Upper lobe of left lung (tissue), 6 donors: ENCODE data around the gene IPO8. TPM values are rescaled to one million over a fixed set of nuclear protein-coding genes. Genes with fewer than 3 reads are reported as not detected.

Experiments
- ATAC-seq, 2 donors: fragments of 200-7000 bp; cut with Tn5 transposase; one replicate each; pipeline ENCODE4 v1.9.1; 2022; ENCODE audit warnings: mild to moderate bottlenecking in 2 of 2, moderate library complexity in 2 of 2; ENCODE audit not compliant: low FRiP score in 2 of 2
- DNase-seq, 2 donors: peaks; one replicate each; pipeline ENCODE4 v3.0.0-alpha.2; 2019 to 2020
- H3K27ac ChIP-seq, 4 donors: fragments of 200-600 bp; sonication (generic); one replicate each; pipeline ENCODE4 v1.5.1; 2016 to 2019
- H3K27me3 ChIP-seq, 4 donors: fragments of 200-600 bp; sonication (generic); one replicate each; pipeline ENCODE4 v1.5.1; 2017 to 2019
- H3K36me3 ChIP-seq, 4 donors: fragments of 200-600 bp; sonication (generic); one replicate each; pipeline ENCODE4 v1.5.1; 2016 to 2019
- H3K4me1 ChIP-seq, 4 donors: fragments of 200-600 bp; sonication (generic); one replicate each; pipeline ENCODE4 v1.5.1; 2018 to 2019
- H3K4me3 ChIP-seq, 4 donors: fragments of 200-600 bp; sonication (generic); one replicate each; pipeline ENCODE4 v1.5.1; 2017 to 2019; ENCODE audit warnings: mild to moderate bottlenecking in 2 of 4, moderate library complexity in 1 of 4
- H3K9me3 ChIP-seq, 4 donors: fragments of 200-600 bp; sonication (generic); one replicate each; pipeline ENCODE4 v1.5.1; 2018 to 2019
- CTCF ChIP-seq, 6 experiments: fragments of 450-650 bp in 4 of 6; fragments of 200-600 bp in 2 of 6; sonication (generic) in 2 of 6; IDR thresholded peaks; one replicate each; pipeline ENCODE4 v1.5.1; 2016 to 2019; ENCODE audit warnings: antibody characterized with exemption in 6 of 6
- EP300 ChIP-seq, 4 donors: sonication (generic); formaldehyde crosslinking; IDR thresholded peaks; one replicate each; pipeline ENCODE4 v1.5.1; 2017; ENCODE audit warnings: antibody characterized with exemption in 4 of 4, control low read depth in 2 of 4
- POLR2A ChIP-seq, 4 donors: fragments of 450-650 bp; IDR thresholded peaks; one replicate each; pipeline ENCODE4 v1.5.1; 2016 to 2017; ENCODE audit warnings: antibody characterized with exemption in 4 of 4, mild to moderate bottlenecking in 2 of 4
- POLR2AphosphoS5 ChIP-seq, 2 donors: sonication (generic); formaldehyde crosslinking; IDR thresholded peaks; one replicate each; pipeline ENCODE4 v1.5.1; 2017; ENCODE audit warnings: antibody characterized with exemption in 2 of 2
- WGBS, 2 donors: methylation state at CpG; one replicate each; pipeline ENCODE4 v1.1.5; 2017 to 2018; 5-methylcytosine and 5-hydroxymethylcytosine counted together
- total RNA-seq, 6 donors: library from RNA; depleted of rRNA in 4 of 6; stranded (reverse); fragments of >200 nt in 4 of 6; gene quantifications; one replicate each; pipeline versions ENCODE4 v1.1.0 to v1.2.1, GENCODE V29; 2016 to 2021
- donor health status: DM: no; HTN: no; CAD: no; lungs with moderate emphysema.
- donor health status: DM: no; HTN: yes; CAD: no; lungs with severe emphysema.

Gene IPO8
- total RNA-seq, 6 donors from 2014 or later = 20.4 to 68.1 (median 48.0) TPM

DNA sequence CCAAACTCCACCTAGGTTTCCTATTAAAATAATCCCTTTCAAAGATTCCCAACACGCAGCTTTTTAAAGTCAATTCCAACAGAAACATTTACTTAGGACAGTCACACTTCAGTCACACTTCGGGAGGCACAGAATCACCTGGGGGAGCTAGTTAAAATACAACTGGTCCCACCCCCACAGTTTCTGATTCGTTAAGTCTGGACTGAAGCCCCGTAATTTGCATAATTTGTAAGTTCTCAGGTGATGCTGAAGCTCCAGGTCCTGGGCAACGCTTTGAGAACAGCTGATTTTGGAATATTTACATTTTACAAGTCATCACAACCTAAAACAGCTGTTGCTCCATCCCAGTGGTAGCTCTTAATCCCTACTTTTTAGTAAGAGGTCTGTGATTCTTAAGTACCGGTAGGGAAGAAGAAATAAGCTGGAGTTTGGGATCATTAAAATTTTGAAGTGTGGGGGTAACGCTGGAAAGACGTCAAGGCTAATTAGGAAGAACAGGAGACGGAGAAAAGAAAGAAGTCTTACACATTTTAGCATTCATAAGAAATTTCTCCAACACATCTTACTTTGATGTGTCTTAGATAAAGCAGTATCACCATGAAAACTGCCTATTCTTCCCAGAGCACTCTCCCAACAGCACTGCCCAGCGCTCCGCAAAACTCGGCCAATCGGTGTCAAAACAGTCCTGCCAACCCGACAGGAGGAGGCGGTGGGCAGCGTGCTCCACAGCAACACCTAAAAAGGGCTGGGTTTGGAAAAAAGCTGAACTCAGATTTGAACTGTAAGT is 1.1 kb downstream of the IPO8 start:
- peaks cover 0 to 3% (median 0%) of the 10 kb centered on the region in 4 donors for H3K36me3 ChIP-seq
- DNase-seq = peak in 1 of 2 donors; percentile 67
- H3K4me1 ChIP-seq = peaks cover 26 to 32% (median 27%) of the 10 kb centered on the region in 4 donors
- H3K4me3 ChIP-seq = peak overlapping the region; percentile 84 to 99 (median 96)
- peak overlapping the region; percentile 78 to 91 (median 86) for H3K27ac ChIP-seq
- 10 to 16% methylated on average over 16 of the region's 16 CpGs for WGBS, 2 donors
- TF ChIP-seq POLR2A (IDR thresholded peaks at IDR 0.05) = peak in 1 of 4 donors; percentile 8
- TF ChIP-seq CTCF (IDR thresholded peaks at IDR 0.05) = no peak
- ATAC-seq = peak; percentile 68 to 73
- no peaks in the 10 kb centered on the region for H3K27me3 ChIP-seq
- H3K9me3 ChIP-seq = no peaks in the 10 kb centered on the region

- TF ChIP-seq POLR2A (IDR thresholded peaks at IDR 0.05) (no peak), POLR2AphosphoS5 (IDR thresholded peaks at IDR 0.05) (no peak), EP300 (IDR thresholded peaks at IDR 0.05) (no peak), CTCF (IDR thresholded peaks at IDR 0.05) (no peak)
- Histone ChIP-seq H3K4me3 (no peak overlapping the region), H3K27ac (no peak overlapping the region), H3K36me3 (peaks cover 0 to 7% (median 0%) of the 10 kb centered on the region in 4 donors), H3K9me3 (no peaks in the 10 kb centered on the region), H3K4me1 (peaks cover 26 to 32% (median 27%) of the 10 kb centered on the region in 4 donors), H3K27me3 (no peaks in the 10 kb centered on the region)
- 60 to 61% methylated on average over 5 of the region's 5 CpGs for WGBS, 2 donors
- DNase-seq (no peak), ATAC-seq (no peak)
These were observed 3.2 kb downstream of the IPO8 start for GRCh38 chr12:30692470-30692869.

DNA sequence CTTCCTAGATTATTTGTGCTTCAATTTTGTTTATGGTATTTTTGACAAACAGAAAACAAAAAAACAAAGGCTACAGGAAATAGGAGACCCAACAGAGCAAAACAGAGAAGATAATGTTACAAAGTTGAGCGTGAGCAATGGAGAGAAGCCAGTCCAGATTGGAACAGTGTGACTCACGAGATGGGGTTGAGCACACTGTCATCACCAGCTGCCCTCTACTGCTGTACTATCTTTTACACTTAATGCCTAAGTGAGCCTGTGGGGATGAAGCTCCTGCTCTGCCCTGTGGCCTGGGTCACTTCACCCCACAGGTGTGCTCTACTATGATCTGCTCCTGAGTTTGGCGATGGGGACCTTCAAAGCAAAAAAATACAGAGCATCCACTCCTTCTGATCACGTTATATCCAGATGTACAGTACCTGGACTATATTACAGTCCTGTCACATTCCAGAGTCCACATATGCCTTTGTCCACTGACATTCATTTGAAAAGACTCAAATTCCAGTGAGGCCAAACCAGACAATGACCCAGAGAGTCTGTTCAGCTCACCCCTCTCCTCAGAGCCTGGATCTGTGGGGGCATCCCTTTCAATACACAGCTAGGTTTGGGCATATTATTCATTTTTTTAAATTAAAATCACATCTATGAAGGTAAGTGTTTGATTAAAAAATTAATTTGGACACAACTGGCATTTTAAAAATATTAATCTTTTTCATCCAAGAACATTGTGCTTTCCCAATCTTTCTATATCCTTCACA is 4.4 kb downstream of the IPO8 start:
- no peak overlapping the region for H3K4me3 ChIP-seq
- H3K4me1 ChIP-seq = peaks cover 21 to 32% (median 24%) of the 10 kb centered on the region in 4 donors
- H3K9me3 ChIP-seq = no peaks in the 10 kb centered on the region
- no peaks in the 10 kb centered on the region for H3K27me3 ChIP-seq
- TF ChIP-seq POLR2A (IDR thresholded peaks at IDR 0.05) (no peak), CTCF (IDR thresholded peaks at IDR 0.05) (no peak), POLR2AphosphoS5 (IDR thresholded peaks at IDR 0.05) (no peak), EP300 (IDR thresholded peaks at IDR 0.05) (no peak)
- ATAC-seq = peak in 1 of 2 donors; percentile 59
- 78 to 81% methylated on average over 4 of the region's 4 CpGs for WGBS, 2 donors
- H3K36me3 ChIP-seq = peaks cover 0 to 7% (median 0%) of the 10 kb centered on the region in 4 donors
- DNase-seq = no peak
- H3K27ac ChIP-seq = peak overlapping the region in 1 of 4 donors; percentile 17

- no peak overlapping the region for H3K4me3 ChIP-seq
- no peaks in the 10 kb centered on the region for H3K27me3 ChIP-seq
- H3K4me1 ChIP-seq = peaks cover 0 to 12% (median 4%) of the 10 kb centered on the region in 4 donors
- no peak for TF ChIP-seq POLR2AphosphoS5 (IDR thresholded peaks at IDR 0.05)
- no peak for TF ChIP-seq CTCF (IDR thresholded peaks at IDR 0.05)
- no peak for TF ChIP-seq EP300 (IDR thresholded peaks at IDR 0.05)
- no peak for TF ChIP-seq POLR2A (IDR thresholded peaks at IDR 0.05)
- H3K36me3 ChIP-seq = peaks cover 0 to 31% (median 0%) of the 10 kb centered on the region in 4 donors
- WGBS, 2 donors = 81 to 82% methylated on average over 2 of the region's 2 CpGs
- H3K27ac ChIP-seq = no peak overlapping the region
- ATAC-seq (no peak), DNase-seq (no peak)
- no peaks in the 10 kb centered on the region for H3K9me3 ChIP-seq
These were observed 8.2 kb downstream of the IPO8 start for GRCh38 chr12:30687265-30687986.
